ENCODE results near the gene PTPN2. TPM values are rescaled to one million over a fixed set of nuclear protein-coding genes. Genes with fewer than 3 reads are reported as not detected.

The PTPN2 gene
- total RNA-seq (10 to 100 TPM; 52.6 to 60.3 TPM), polyA plus RNA-seq (91.9 TPM)

- peak within 1 kb of the TSS; percentile 87 to 99 (median 98) for H3K27ac Mint-ChIP-seq
- H3K4me1 Mint-ChIP-seq: peaks cover 55 to 72% (median 67%) of the 10 kb centered on the region in 3 donors
- Histone ChIP-seq H3K4me1 (ENCODE audit: insufficient read depth, low read length) (peaks cover 50% of the 10 kb centered on the region), H3K4me3 (ENCODE audit: low read length) (peak within 1 kb of the TSS; percentile 76), H3K27me3 (ENCODE audit: insufficient read depth, low read length, poor library complexity, severe bottlenecking) (no peaks in the 10 kb centered on the region), H3K9me3 (ENCODE audit: low read length) (no peaks in the 10 kb centered on the region), H3K36me3 (ENCODE audit: insufficient read depth, low read length) (no peaks in the 10 kb centered on the region), H3K27ac (ENCODE audit: low read depth, low read length) (peak within 1 kb of the TSS; percentile 97)
- H3K36me3 Mint-ChIP-seq: peaks cover 0 to 11% (median 5%) of the 10 kb centered on the region in 3 donors
- H3K4me3 Mint-ChIP-seq: peak within 1 kb of the TSS; percentile 91 to 97 (median 94)
- peaks cover 0 to 9% of the 10 kb centered on the region in 2 donors for H3K27me3 Mint-ChIP-seq
- H3K9me3 Mint-ChIP-seq: peaks cover 0 to 2% (median 0%) of the 10 kb centered on the region in 5 donors
- POLR2A ChIA-PET: interaction anchor here (0.6 to 3.0 kb wide), 30 partner anchors 8 to 521 kb away, joined by 3 to 29 read pairs (median 5); partner anchors contain the start of genes AFG3L2, CEP192, CEP76 and PSMG2
- CTCF ChIA-PET: interaction anchor here (0.7 to 3.5 kb wide), 11 partner anchors 10 to 491 kb away, joined by 3 to 20 read pairs (median 3); no protein-coding TSS in a partner anchor
- DNase-seq: peak; percentile 85 to 97 (median 95)
These were observed at the start of gene PTPN2 for GRCh38 chr18:12883684-12884405. TSS of gene PTPN2 (minus strand) at chr18:12884237. CDS start at chr18:12884141, 96 bp downstream.

- H3K4me3 ChIP-seq (ENCODE audit: low read length): no peak overlapping the region
- no peak overlapping the region for H3K27ac ChIP-seq (ENCODE audit: low read depth, low read length)
- ChIA-PET POLR2A (no interaction called here), CTCF (interaction anchor here (0.7 to 4.7 kb wide), 19 partner anchors 10 to 542 kb away, joined by 3 to 122 read pairs (median 9); no protein-coding TSS in a partner anchor)
- H3K4me3 Mint-ChIP-seq: no peak overlapping the region
- H3K27me3 Mint-ChIP-seq: peaks cover 3 to 4% of the 10 kb centered on the region in 2 donors
- peaks cover 17 to 24% (median 23%) of the 10 kb centered on the region in 3 donors for H3K4me1 Mint-ChIP-seq
- H3K36me3 Mint-ChIP-seq: no peaks in the 10 kb centered on the region
- no peaks in the 10 kb centered on the region for H3K27me3 ChIP-seq (ENCODE audit: insufficient read depth, low read length, poor library complexity, severe bottlenecking)
- peaks cover 7% of the 10 kb centered on the region for H3K4me1 ChIP-seq (ENCODE audit: insufficient read depth, low read length)
- H3K9me3 ChIP-seq (ENCODE audit: low read length): no peaks in the 10 kb centered on the region
- peak overlapping the region in 1 of 8 donors; percentile 47 for H3K27ac Mint-ChIP-seq
- no peak for DNase-seq
- no peaks in the 10 kb centered on the region for H3K36me3 ChIP-seq (ENCODE audit: insufficient read depth, low read length)
- no peaks in the 10 kb centered on the region for H3K9me3 Mint-ChIP-seq
These were observed 49.3 kb upstream of the PTPN2 start for GRCh38 chr18:12933327-12933726.

GRCh38 chr18:12930908-12931307, 46.9 kb upstream of the PTPN2 start:
- ChIA-PET CTCF (interaction anchor here (1.0 kb wide), 1 partner anchor 204 kb away, joined by 4 read pairs; no protein-coding TSS in a partner anchor), POLR2A (no interaction called here)
- no peak overlapping the region for H3K4me3 Mint-ChIP-seq
- H3K36me3 ChIP-seq (ENCODE audit: insufficient read depth, low read length): no peaks in the 10 kb centered on the region
- H3K9me3 Mint-ChIP-seq: no peaks in the 10 kb centered on the region
- H3K27ac ChIP-seq (ENCODE audit: low read depth, low read length): no peak overlapping the region
- no peaks in the 10 kb centered on the region for H3K36me3 Mint-ChIP-seq
- no peak overlapping the region for H3K4me3 ChIP-seq (ENCODE audit: low read length)
- peaks cover 17 to 24% (median 23%) of the 10 kb centered on the region in 3 donors for H3K4me1 Mint-ChIP-seq
- no peak for DNase-seq
- no peaks in the 10 kb centered on the region for H3K9me3 ChIP-seq (ENCODE audit: low read length)
- peaks cover 0 to 4% of the 10 kb centered on the region in 2 donors for H3K27me3 Mint-ChIP-seq
- no peak overlapping the region for H3K27ac Mint-ChIP-seq
- H3K27me3 ChIP-seq (ENCODE audit: insufficient read depth, low read length, poor library complexity, severe bottlenecking): no peaks in the 10 kb centered on the region
- peaks cover 7% of the 10 kb centered on the region for H3K4me1 ChIP-seq (ENCODE audit: insufficient read depth, low read length)

- Mint-ChIP-seq H3K27me3 (peaks cover 0 to 4% of the 10 kb centered on the region in 2 donors), H3K4me3 (no peak overlapping the region), H3K4me1 (peaks cover 17 to 24% (median 23%) of the 10 kb centered on the region in 3 donors), H3K36me3 (no peaks in the 10 kb centered on the region), H3K27ac (peak overlapping the region in 3 of 8 donors; percentile 15 to 56 (median 49)), H3K9me3 (no peaks in the 10 kb centered on the region)
- Histone ChIP-seq H3K4me3 (ENCODE audit: low read length) (no peak overlapping the region), H3K4me1 (ENCODE audit: insufficient read depth, low read length) (peaks cover 7% of the 10 kb centered on the region), H3K36me3 (ENCODE audit: insufficient read depth, low read length) (no peaks in the 10 kb centered on the region), H3K9me3 (ENCODE audit: low read length) (no peaks in the 10 kb centered on the region), H3K27ac (ENCODE audit: low read depth, low read length) (no peak overlapping the region), H3K27me3 (ENCODE audit: insufficient read depth, low read length, poor library complexity, severe bottlenecking) (no peaks in the 10 kb centered on the region)
- no peak for DNase-seq
- ChIA-PET CTCF (interaction anchor here (1.0 kb wide), 1 partner anchor 203 kb away, joined by 4 read pairs; no protein-coding TSS in a partner anchor), POLR2A (no interaction called here)
These were observed 46.3 kb upstream of the PTPN2 start for GRCh38 chr18:12930376-12930775.

GRCh38 chr18:12929477-12930083, 45.5 kb upstream of the PTPN2 start:
- Histone ChIP-seq H3K4me1 (ENCODE audit: insufficient read depth, low read length) (peaks cover 7% of the 10 kb centered on the region), H3K4me3 (ENCODE audit: low read length) (no peak overlapping the region), H3K27me3 (ENCODE audit: insufficient read depth, low read length, poor library complexity, severe bottlenecking) (no peaks in the 10 kb centered on the region), H3K36me3 (ENCODE audit: insufficient read depth, low read length) (no peaks in the 10 kb centered on the region), H3K9me3 (ENCODE audit: low read length) (no peaks in the 10 kb centered on the region), H3K27ac (ENCODE audit: low read depth, low read length) (no peak overlapping the region)
- Mint-ChIP-seq H3K4me3 (peak overlapping the region in 3 of 7 donors; percentile 13 to 52 (median 33)), H3K36me3 (no peaks in the 10 kb centered on the region), H3K27ac (peak overlapping the region in 6 of 8 donors; percentile 13 to 85 (median 60)), H3K4me1 (peaks cover 16 to 22% (median 21%) of the 10 kb centered on the region in 3 donors), H3K9me3 (no peaks in the 10 kb centered on the region), H3K27me3 (peaks cover 0 to 2% of the 10 kb centered on the region in 2 donors)
- peak in 2 of 5 donors; percentile 24 to 58 for DNase-seq
- POLR2A ChIA-PET: no interaction called here
- CTCF ChIA-PET: interaction anchor here (1.0 kb wide), 1 partner anchor 203 kb away, joined by 4 read pairs; no protein-coding TSS in a partner anchor

- Histone ChIP-seq H3K4me1 (ENCODE audit: insufficient read depth, low read length) (peaks cover 7% of the 10 kb centered on the region), H3K9me3 (ENCODE audit: low read length) (no peaks in the 10 kb centered on the region), H3K27ac (ENCODE audit: low read depth, low read length) (no peak overlapping the region), H3K27me3 (ENCODE audit: insufficient read depth, low read length, poor library complexity, severe bottlenecking) (no peaks in the 10 kb centered on the region), H3K36me3 (ENCODE audit: insufficient read depth, low read length) (no peaks in the 10 kb centered on the region), H3K4me3 (ENCODE audit: low read length) (no peak overlapping the region)
- no peaks in the 10 kb centered on the region for H3K27me3 Mint-ChIP-seq
- H3K36me3 Mint-ChIP-seq: no peaks in the 10 kb centered on the region
- POLR2A ChIA-PET: no interaction called here
- H3K9me3 Mint-ChIP-seq: no peaks in the 10 kb centered on the region
- H3K27ac Mint-ChIP-seq: no peak overlapping the region
- no peak overlapping the region for H3K4me3 Mint-ChIP-seq
- H3K4me1 Mint-ChIP-seq: peaks cover 13 to 19% (median 18%) of the 10 kb centered on the region in 3 donors
- no peak for DNase-seq
- CTCF ChIA-PET: interaction anchor here (0.8 kb wide), 1 partner anchor 201 kb away, joined by 4 read pairs; no protein-coding TSS in a partner anchor
These were observed 44.6 kb upstream of the PTPN2 start for GRCh38 chr18:12928641-12929040.

- Mint-ChIP-seq H3K4me3 (no peak overlapping the region), H3K4me1 (peaks cover 13 to 19% (median 18%) of the 10 kb centered on the region in 3 donors), H3K9me3 (no peaks in the 10 kb centered on the region), H3K27ac (no peak overlapping the region), H3K27me3 (no peaks in the 10 kb centered on the region), H3K36me3 (no peaks in the 10 kb centered on the region)
- H3K27me3 ChIP-seq (ENCODE audit: insufficient read depth, low read length, poor library complexity, severe bottlenecking): no peaks in the 10 kb centered on the region
- ChIA-PET CTCF (interaction anchor here (0.8 kb wide), 1 partner anchor 201 kb away, joined by 4 read pairs; no protein-coding TSS in a partner anchor), POLR2A (no interaction called here)
- H3K27ac ChIP-seq (ENCODE audit: low read depth, low read length): no peak overlapping the region
- peaks cover 7% of the 10 kb centered on the region for H3K4me1 ChIP-seq (ENCODE audit: insufficient read depth, low read length)
- DNase-seq: no peak
- no peaks in the 10 kb centered on the region for H3K36me3 ChIP-seq (ENCODE audit: insufficient read depth, low read length)
- H3K4me3 ChIP-seq (ENCODE audit: low read length): no peak overlapping the region
- no peaks in the 10 kb centered on the region for H3K9me3 ChIP-seq (ENCODE audit: low read length)
These were observed 44.2 kb upstream of the PTPN2 start for GRCh38 chr18:12928206-12928605.

Measured in CD8-positive, alpha-beta memory T cell (primary cell).